H9 (cell line): ENCODE data around the gene AP4E1. TPM values are rescaled to one million over a fixed set of nuclear protein-coding genes. Genes with fewer than 3 reads are reported as not detected.

Experiments used
- DNase-seq: peaks from one replicate; pipeline ENCODE4 v3.0.0-alpha.2; 2017
- H2AFZ ChIP-seq: one replicate; pipeline ENCODE4 v1.6.1; 2013; ENCODE audit warnings: mild to moderate bottlenecking, low read length, control low read depth, moderate library complexity
- H2AK5ac ChIP-seq: 2 replicates; pipeline ENCODE4 v1.6.1; 2013; ENCODE audit warnings: low read length, control low read depth, mixed read lengths; ENCODE audit not compliant: insufficient read length
- H2BK120ac ChIP-seq: one replicate; pipeline ENCODE4 v1.6.1; 2013; ENCODE audit warnings: low read depth, mild to moderate bottlenecking, low read length, control low read depth, inconsistent platforms; ENCODE audit not compliant: poor library complexity, severe bottlenecking
- H2BK12ac ChIP-seq: 2 replicates; pipeline ENCODE4 v1.6.1; 2013; ENCODE audit warnings: low read length, control low read depth, mixed read lengths, low read depth; ENCODE audit not compliant: insufficient read length
- H2BK15ac ChIP-seq: 2 replicates; pipeline ENCODE4 v1.6.1; 2013; ENCODE audit warnings: low read depth, low read length, control low read depth
- H2BK20ac ChIP-seq: one replicate; pipeline ENCODE4 v1.6.1; 2013; ENCODE audit warnings: low read depth, mild to moderate bottlenecking, low read length, control low read depth, inconsistent platforms; ENCODE audit not compliant: poor library complexity, severe bottlenecking
- H2BK5ac ChIP-seq: 2 replicates; pipeline ENCODE4 v1.6.1; 2013; ENCODE audit warnings: low read length, control low read depth, mixed read lengths; ENCODE audit not compliant: insufficient read length
- H3K14ac ChIP-seq: 2 replicates; pipeline ENCODE4 v1.6.1; 2013; ENCODE audit warnings: low read length, control low read depth; ENCODE audit not compliant: insufficient read depth
- H3K18ac ChIP-seq: 2 replicates; pipeline ENCODE4 v1.6.1; 2013; ENCODE audit warnings: low read depth, mild to moderate bottlenecking, mixed read lengths, low read length, control low read depth; ENCODE audit not compliant: insufficient read length
- H3K23ac ChIP-seq: 2 replicates; pipeline ENCODE4 v1.6.1; 2013; ENCODE audit warnings: low read length, control low read depth, mixed read lengths, low read depth; ENCODE audit not compliant: insufficient read length
- H3K23me2 ChIP-seq: 2 replicates; pipeline ENCODE4 v1.6.1; 2013; ENCODE audit warnings: low read depth, mild to moderate bottlenecking, mixed read lengths, low read length, control low read depth; ENCODE audit not compliant: insufficient read length, poor library complexity, severe bottlenecking
- H3K27ac ChIP-seq: 2 replicates; pipeline ENCODE4 v1.5.1; 2013; ENCODE audit warnings: low read length, control low read depth, mixed read lengths, low read depth; ENCODE audit not compliant: insufficient read length
- H3K27me3 ChIP-seq: 2 replicates; pipeline ENCODE4 v1.6.1; 2013; ENCODE audit warnings: low read length, control low read depth, inconsistent platforms; ENCODE audit not compliant: insufficient read depth
- H3K4ac ChIP-seq: 2 replicates; pipeline ENCODE4 v1.6.1; 2013; ENCODE audit warnings: low read depth, mild to moderate bottlenecking, control low read depth, inconsistent platforms, low read length, moderate library complexity
- H3K4me1 ChIP-seq: 2 replicates; pipeline ENCODE4 v1.6.1; 2013; ENCODE audit warnings: low read length, control low read depth, inconsistent platforms; ENCODE audit not compliant: insufficient read depth
- H3K4me2 ChIP-seq: 2 replicates; pipeline ENCODE4 v1.6.1; 2013; ENCODE audit warnings: low read length, control low read depth, mixed read lengths; ENCODE audit not compliant: insufficient read length, insufficient read depth
- H3K56ac ChIP-seq: 2 replicates; pipeline ENCODE4 v1.6.1; 2013; ENCODE audit warnings: low read depth, mild to moderate bottlenecking, mixed read lengths, low read length, control low read depth; ENCODE audit not compliant: insufficient read length
- H3K79me1 ChIP-seq: 2 replicates; pipeline ENCODE4 v1.6.1; 2013; ENCODE audit warnings: low read depth, mild to moderate bottlenecking, moderate library complexity, low read length, control low read depth, inconsistent platforms; ENCODE audit not compliant: insufficient read depth, poor library complexity, severe bottlenecking
- H3K79me2 ChIP-seq: 2 replicates; pipeline ENCODE4 v1.6.1; 2013; ENCODE audit warnings: low read length, control low read depth, inconsistent platforms; ENCODE audit not compliant: insufficient read depth
- H3K9ac ChIP-seq: 2 replicates; pipeline ENCODE4 v1.6.1; 2013; ENCODE audit warnings: low read length, control low read depth, mixed read lengths; ENCODE audit not compliant: insufficient read length; ENCODE audit errors: extremely low read depth
- H3K9me3 ChIP-seq: one replicate; pipeline ENCODE4 v1.6.1; 2013; ENCODE audit warnings: low read depth, low read length, inconsistent platforms; ENCODE audit not compliant: control insufficient read depth
- H3T11ph ChIP-seq: one replicate; pipeline ENCODE4 v1.6.1; 2013; ENCODE audit warnings: mild to moderate bottlenecking, low read length, control low read depth, inconsistent platforms
- H4K20me1 ChIP-seq: one replicate; pipeline ENCODE4 v1.6.1; 2013; ENCODE audit not compliant: control insufficient read depth, insufficient read length, insufficient read depth
- H4K5ac ChIP-seq: 2 replicates; pipeline ENCODE4 v1.6.1; 2013; ENCODE audit warnings: low read depth, mild to moderate bottlenecking, mixed read lengths, low read length, control low read depth; ENCODE audit not compliant: insufficient read length
- H4K8ac ChIP-seq: replicated peaks from 2 replicates; pipeline ENCODE4 v1.6.1; 2013; ENCODE audit warnings: low read length, control low read depth, mixed read lengths, low read depth; ENCODE audit not compliant: insufficient read length
- H4K91ac ChIP-seq: 2 replicates; pipeline ENCODE4 v1.6.1; 2013; ENCODE audit warnings: low read depth, mild to moderate bottlenecking, moderate library complexity, mixed read lengths, low read length, control low read depth; ENCODE audit not compliant: insufficient read length
- H3K27ac Mint-ChIP-seq, 3 experiments: 2 replicates in 2 of 3; 3 replicates in 1 of 3; pipeline ENCODE4 v1.8.0; 2020 to 2021; ENCODE audit warnings: mixed read lengths in 3 of 3, mild to moderate bottlenecking in 1 of 3, moderate library complexity in 1 of 3
- H3K27me3 Mint-ChIP-seq: 2 replicates; pipeline ENCODE4 v1.8.0; 2021; ENCODE audit warnings: low read depth, mild to moderate bottlenecking, moderate library complexity, mixed read lengths
- H3K36me3 Mint-ChIP-seq, 3 experiments: 2 replicates in 2 of 3; 3 replicates in 1 of 3; pipeline ENCODE4 v1.8.0; 2020 to 2021; ENCODE audit warnings: low read depth in 3 of 3, mixed read lengths in 3 of 3; ENCODE audit not compliant: insufficient read depth in 1 of 3
- H3K4me1 Mint-ChIP-seq, 2 experiments: 2 replicates each; pipeline ENCODE4 v1.8.0; 2020; ENCODE audit warnings: mixed read lengths in 2 of 2
- H3K4me3 Mint-ChIP-seq, 2 experiments: 2 replicates in 1 of 2; 3 replicates in 1 of 2; pipeline ENCODE4 v1.8.0; 2020 to 2021; ENCODE audit warnings: mild to moderate bottlenecking in 2 of 2, mixed read lengths in 2 of 2, moderate library complexity in 1 of 2
- H3K9me3 Mint-ChIP-seq, 2 experiments: 2 replicates in 1 of 2; 3 replicates in 1 of 2; pipeline ENCODE4 v1.8.0; 2020; ENCODE audit warnings: mild to moderate bottlenecking in 2 of 2, mixed read lengths in 2 of 2, moderate library complexity in 1 of 2
- CTCF ChIP-seq: fragments of 200-600 bp; sonication (generic); conservative IDR thresholded peaks from 3 replicates; pipeline ENCODE4 v1.8.0; 2021; ENCODE audit warnings: antibody characterized with exemption, mild to moderate bottlenecking
- WGBS: extraction: QIAGEN DNeasy Blood & Tissue Kit; methylation state at CpG from one replicate; pipeline ENCODE4 v1.1.7; 2013; ENCODE audit warnings: missing lambda C conversion rate, low lambda C conversion rate, mixed read lengths; ENCODE audit not compliant: insufficient read length; ENCODE audit errors: extremely low coverage; 5-methylcytosine and 5-hydroxymethylcytosine counted together
- total RNA-seq: library from RNA; stranded (reverse); gene quantifications from 2 replicates; pipeline ENCODE4 v1.2.1, GENCODE V29; 2021

Gene AP4E1
- total RNA-seq, 1 experiment from 2014 or later, result 13.8 TPM

- Histone ChIP-seq H3K4ac (no peak overlapping the region), H3K9me3 (no peaks in the 10 kb centered on the region), H2BK5ac (no peak overlapping the region), H3K23ac (no peak overlapping the region), H2BK20ac (no peak overlapping the region), H2BK12ac (no peak overlapping the region), H3K27ac (no peak overlapping the region), H3T11ph (no peak overlapping the region), H2BK15ac (no peak overlapping the region), H3K9ac (no peak overlapping the region), H3K4me2 (no peak overlapping the region), H3K79me1 (no peaks in the 10 kb centered on the region), H3K14ac (no peak overlapping the region), H3K79me2 (no peaks in the 10 kb centered on the region), H4K5ac (no peak overlapping the region), H3K18ac (no peak overlapping the region), H2AFZ (no peak overlapping the region), H4K20me1 (no peaks in the 10 kb centered on the region), H2AK5ac (no peak overlapping the region), H3K4me1 (no peaks in the 10 kb centered on the region), H2BK120ac (no peak overlapping the region), H3K23me2 (no peaks in the 10 kb centered on the region), H4K8ac (no peak overlapping the region), H3K56ac (no peak overlapping the region), H3K27me3 (no peaks in the 10 kb centered on the region), H4K91ac (no peak overlapping the region)
- DNase-seq, result no peak
- Mint-ChIP-seq H3K36me3 (peaks cover 4 to 16% (median 6%) of the 10 kb centered on the region in 3 experiments; a peak in 4 of 7 replicates), H3K4me3 (no peak overlapping the region), H3K27ac (peak overlapping the region in 1 of 3 experiments; percentile 62; a peak in 1 of 7 replicates), H3K9me3 (no peaks in the 10 kb centered on the region), H3K4me1 (no peaks in the 10 kb centered on the region), H3K27me3 (no peaks in the 10 kb centered on the region)
- no CpG with 5 or more reads among the region's 1 CpG for WGBS
- no peak for TF ChIP-seq CTCF
Observed at GRCh38 chr15:50979041-50979440, 70.6 kb downstream of the AP4E1 start.
